ENCODE results near the gene KIF16B.

GRCh38 chr20:16393836-16394235, 179.4 kb downstream of the KIF16B start:
- TF ChIP-seq, protein P1, sequence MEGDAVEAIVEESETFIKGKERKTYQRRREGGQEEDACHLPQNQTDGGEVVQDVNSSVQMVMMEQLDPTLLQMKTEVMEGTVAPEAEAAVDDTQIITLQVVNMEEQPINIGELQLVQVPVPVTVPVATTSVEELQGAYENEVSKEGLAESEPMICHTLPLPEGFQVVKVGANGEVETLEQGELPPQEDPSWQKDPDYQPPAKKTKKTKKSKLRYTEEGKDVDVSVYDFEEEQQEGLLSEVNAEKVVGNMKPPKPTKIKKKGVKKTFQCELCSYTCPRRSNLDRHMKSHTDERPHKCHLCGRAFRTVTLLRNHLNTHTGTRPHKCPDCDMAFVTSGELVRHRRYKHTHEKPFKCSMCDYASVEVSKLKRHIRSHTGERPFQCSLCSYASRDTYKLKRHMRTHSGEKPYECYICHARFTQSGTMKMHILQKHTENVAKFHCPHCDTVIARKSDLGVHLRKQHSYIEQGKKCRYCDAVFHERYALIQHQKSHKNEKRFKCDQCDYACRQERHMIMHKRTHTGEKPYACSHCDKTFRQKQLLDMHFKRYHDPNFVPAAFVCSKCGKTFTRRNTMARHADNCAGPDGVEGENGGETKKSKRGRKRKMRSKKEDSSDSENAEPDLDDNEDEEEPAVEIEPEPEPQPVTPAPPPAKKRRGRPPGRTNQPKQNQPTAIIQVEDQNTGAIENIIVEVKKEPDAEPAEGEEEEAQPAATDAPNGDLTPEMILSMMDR (conservative IDR thresholded peaks at IDR 0.05; ENCODE audit: low read depth, low read length) = no peak
- TF ChIP-seq EZH2 (IDR thresholded peaks at IDR 0.05; ENCODE audit: borderline replicate concordance, low read depth, low read length, poor library complexity, severe bottlenecking) = no peak
